T-helper 1 cell treated with Interleukin-12 subunit alpha and Interleukin-12 subunit beta and Interleukin-4 antibody, amounts not matched to agents 30 μg/mL and 1 μg/mL, for 36 hours (primary cell): ENCODE data around the gene APBB2.
A peak's percentile ranks its signal among the peaks of the same experiment; 100 is the strongest.

Source experiments
- H3K27ac Mint-ChIP-seq: one replicate; pipeline ENCODE4 v1.8.0; 2021; ENCODE audit warnings: mild to moderate bottlenecking, mixed read lengths
- H3K27me3 Mint-ChIP-seq: one replicate; pipeline ENCODE4 v1.8.0; 2021; ENCODE audit warnings: low read depth, mixed read lengths
- H3K36me3 Mint-ChIP-seq: one replicate; pipeline ENCODE4 v1.8.0; 2021; ENCODE audit warnings: low read depth, mixed read lengths
- H3K4me1 Mint-ChIP-seq: one replicate; pipeline ENCODE4 v1.8.0; 2021; ENCODE audit warnings: low read depth, mixed read lengths
- H3K4me3 Mint-ChIP-seq: one replicate; pipeline ENCODE4 v1.8.0; 2021; ENCODE audit warnings: mild to moderate bottlenecking, moderate library complexity, mixed read lengths
- H3K9me3 Mint-ChIP-seq: one replicate; pipeline ENCODE4 v1.8.0; 2021; ENCODE audit warnings: mixed read lengths

APBB2 gene

DNA sequence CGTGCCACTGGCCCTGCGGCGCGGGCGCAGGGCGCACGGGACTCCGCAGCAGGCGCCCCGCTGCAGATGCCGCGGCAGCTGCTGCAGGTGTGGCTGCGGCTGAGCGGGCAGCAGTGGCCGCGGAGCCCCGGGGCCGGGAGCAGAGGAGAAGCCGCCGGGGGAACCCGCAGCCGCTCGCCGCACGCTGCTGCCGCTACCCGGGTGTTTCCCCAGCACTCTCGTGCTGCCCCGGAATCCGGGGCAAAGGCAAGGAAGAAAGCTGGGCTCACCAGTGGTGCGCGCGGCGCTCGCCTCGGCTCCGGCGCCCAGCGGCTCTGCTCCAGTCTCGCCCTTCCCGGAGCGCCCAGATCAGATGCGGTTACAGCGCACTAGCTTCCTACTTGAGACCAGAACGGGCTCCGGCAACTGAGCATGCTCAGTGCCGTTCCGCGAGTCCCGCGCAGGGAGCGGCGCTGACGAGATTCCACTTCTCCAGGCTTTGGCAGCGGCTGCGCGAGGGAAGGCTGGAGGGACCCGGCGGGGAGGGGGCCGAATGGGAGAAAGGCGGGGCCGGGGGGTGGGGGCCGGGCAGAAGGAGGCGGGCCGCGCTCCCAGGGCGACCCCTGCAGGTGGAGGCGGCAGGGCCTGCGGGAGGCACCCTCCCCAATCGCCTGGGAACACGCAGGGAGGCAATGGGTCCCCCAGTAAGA is at the start of gene APBB2:
Gene APBB2 (minus strand): TSS at position 407 of the 689 bp plus-strand sequence. CDS start 181,288 bp downstream, outside the sequence.
- peaks cover 62% of the 10 kb centered on the region for H3K27me3 Mint-ChIP-seq
- H3K4me1 Mint-ChIP-seq = peaks cover 21% of the 10 kb centered on the region
- no peaks in the 10 kb centered on the region for H3K36me3 Mint-ChIP-seq
- no peaks in the 10 kb centered on the region for H3K9me3 Mint-ChIP-seq
- H3K27ac Mint-ChIP-seq = peak within 1 kb of the TSS; percentile 9
- H3K4me3 Mint-ChIP-seq = peak within 1 kb of the TSS; percentile 78

DNA sequence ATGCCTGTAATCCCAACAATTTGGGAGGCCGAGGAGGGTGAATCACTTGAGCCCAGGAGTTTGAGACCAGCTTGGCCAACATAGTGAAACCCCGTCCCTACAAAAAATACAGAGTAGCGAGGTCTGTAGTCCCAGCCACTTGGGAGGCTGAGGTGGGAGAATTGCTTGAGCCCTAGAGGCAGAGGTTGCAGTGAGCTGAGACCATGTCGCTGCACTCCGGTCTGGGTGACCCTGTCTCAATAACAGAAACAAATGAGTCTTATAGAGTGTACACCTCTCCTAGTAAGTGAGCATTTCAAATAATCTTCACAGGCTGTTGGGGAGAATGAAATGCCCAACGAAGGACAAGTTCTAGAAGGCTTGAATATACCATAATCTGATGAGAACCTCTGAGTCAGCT is 47.9 kb upstream of the APBB2 start:
- H3K36me3 Mint-ChIP-seq = no peaks in the 10 kb centered on the region
- peaks cover 31% of the 10 kb centered on the region for H3K27me3 Mint-ChIP-seq
- no peak overlapping the region for H3K4me3 Mint-ChIP-seq
- H3K4me1 Mint-ChIP-seq = peaks cover 5% of the 10 kb centered on the region
- H3K9me3 Mint-ChIP-seq = no peaks in the 10 kb centered on the region
- no peak overlapping the region for H3K27ac Mint-ChIP-seq

DNA sequence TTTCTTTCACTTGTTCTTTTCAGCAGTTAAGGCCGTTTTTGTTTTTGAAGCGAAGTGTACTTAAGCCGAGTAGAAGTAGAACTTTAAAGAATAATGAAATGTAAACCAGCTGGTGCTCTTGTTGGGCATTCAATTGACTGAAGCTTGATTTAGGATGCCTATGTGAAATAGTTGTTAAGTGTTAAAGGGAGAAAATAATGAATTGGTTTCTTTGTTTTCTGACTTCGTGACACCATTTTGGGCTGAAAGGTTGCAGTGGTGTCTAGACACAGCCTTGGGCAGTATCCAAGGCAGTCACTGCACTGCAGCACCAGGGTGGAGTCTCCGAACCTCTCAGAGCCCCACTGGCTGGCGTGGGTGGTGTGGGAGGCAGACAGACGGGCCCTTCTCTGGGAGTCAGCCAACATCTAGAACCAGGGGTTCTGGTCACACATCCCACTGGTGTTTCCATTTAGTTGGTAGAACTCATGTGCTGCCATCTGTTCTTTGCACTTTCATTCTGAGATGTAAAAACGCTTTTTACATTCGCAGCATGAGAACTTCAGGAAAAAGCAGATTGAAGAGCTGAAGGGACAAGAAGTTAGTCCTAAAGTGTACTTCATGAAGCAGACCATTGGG is 45.9 kb upstream of the APBB2 start:
- Mint-ChIP-seq H3K4me1 (peaks cover 5% of the 10 kb centered on the region), H3K4me3 (no peak overlapping the region), H3K36me3 (no peaks in the 10 kb centered on the region), H3K9me3 (no peaks in the 10 kb centered on the region), H3K27me3 (peaks cover 49% of the 10 kb centered on the region), H3K27ac (no peak overlapping the region)

DNA sequence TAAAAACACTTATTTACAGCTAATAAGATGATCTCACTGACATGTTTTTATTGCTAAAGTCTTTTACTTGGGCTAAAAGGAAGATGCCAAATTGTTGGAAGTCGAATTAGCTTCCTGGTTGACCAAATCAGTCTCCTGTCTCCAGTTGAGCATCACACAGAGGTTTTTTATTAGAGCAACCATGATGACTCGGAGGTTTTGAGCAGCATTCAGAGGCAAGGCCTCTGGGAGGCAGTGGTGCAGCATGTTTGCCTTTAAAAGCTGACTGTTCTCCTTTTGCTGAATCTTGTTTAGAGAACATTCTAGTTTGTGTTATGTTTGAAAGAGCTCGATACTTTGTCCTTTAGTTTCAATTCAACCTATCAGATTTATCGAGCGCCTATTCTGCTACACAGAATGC is 44.4 kb upstream of the APBB2 start:
- H3K27ac Mint-ChIP-seq = no peak overlapping the region
- peaks cover 58% of the 10 kb centered on the region for H3K27me3 Mint-ChIP-seq
- no peaks in the 10 kb centered on the region for H3K9me3 Mint-ChIP-seq
- H3K4me3 Mint-ChIP-seq = no peak overlapping the region
- H3K4me1 Mint-ChIP-seq = peaks cover 5% of the 10 kb centered on the region
- H3K36me3 Mint-ChIP-seq = no peaks in the 10 kb centered on the region

DNA sequence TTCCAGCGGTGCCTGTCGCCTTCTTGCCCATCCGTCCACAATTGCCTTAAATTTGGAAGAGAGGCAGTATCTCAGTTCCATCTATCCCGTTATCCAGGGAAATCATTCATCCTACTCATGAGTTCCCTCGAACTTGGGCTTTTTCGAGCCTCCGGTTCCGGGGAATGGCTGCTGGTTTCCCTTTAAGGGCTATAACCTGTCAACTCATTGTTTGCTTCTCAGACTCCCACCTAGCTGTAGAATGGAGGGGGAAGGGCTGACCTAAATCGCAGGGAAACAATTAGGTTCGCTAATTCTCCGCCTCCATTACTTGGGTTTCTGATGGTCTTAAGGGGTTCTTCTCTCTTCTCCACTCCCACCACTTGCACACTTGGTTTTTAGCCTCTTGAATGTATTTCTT is 43.6 kb upstream of the APBB2 start:
- Mint-ChIP-seq H3K4me1 (peaks cover 5% of the 10 kb centered on the region), H3K36me3 (no peaks in the 10 kb centered on the region), H3K27me3 (peaks cover 59% of the 10 kb centered on the region)

DNA sequence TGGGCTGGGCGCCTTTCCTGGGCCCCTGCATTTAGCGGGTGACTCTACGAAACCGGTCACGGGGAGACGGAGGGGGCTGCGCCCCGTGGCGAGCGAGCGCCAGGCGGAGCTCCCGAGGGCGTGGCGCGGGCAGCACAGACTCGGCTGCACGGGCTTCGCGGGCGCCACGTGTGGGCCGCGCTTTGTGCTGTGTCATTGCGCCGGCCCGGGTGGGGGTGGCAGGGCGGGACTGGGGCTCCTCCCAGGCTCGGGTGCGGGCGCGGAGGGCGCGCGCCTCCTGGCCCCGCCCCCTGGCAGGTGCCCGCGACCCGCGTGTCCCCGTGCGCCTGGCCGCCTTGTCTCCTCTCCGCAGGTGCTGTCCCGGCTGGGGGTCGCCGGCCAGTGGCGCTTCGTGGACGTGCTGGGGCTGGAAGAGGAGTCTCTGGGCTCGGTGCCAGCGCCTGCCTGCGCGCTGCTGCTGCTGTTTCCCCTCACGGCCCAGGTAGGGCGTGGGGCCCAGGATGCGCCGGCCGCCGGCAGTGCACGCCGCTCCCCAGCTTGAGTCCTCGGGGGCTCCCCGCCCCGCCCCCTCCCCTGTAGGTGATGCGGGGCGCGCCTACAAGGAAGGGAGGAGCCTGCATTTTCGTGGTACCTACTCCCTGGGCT is 43.0 kb upstream of the APBB2 start:
- H3K36me3 Mint-ChIP-seq = no peaks in the 10 kb centered on the region
- H3K4me3 Mint-ChIP-seq = peak overlapping the region; percentile 54
- no peaks in the 10 kb centered on the region for H3K9me3 Mint-ChIP-seq
- no peak overlapping the region for H3K27ac Mint-ChIP-seq
- H3K4me1 Mint-ChIP-seq = peaks cover 5% of the 10 kb centered on the region
- H3K27me3 Mint-ChIP-seq = peaks cover 61% of the 10 kb centered on the region

More for the DNA sequence above, 43.6 kb upstream of the APBB2 start:
- no peak overlapping the region for H3K27ac Mint-ChIP-seq
- H3K4me3 Mint-ChIP-seq = peak overlapping the region; percentile 54
- H3K9me3 Mint-ChIP-seq = no peaks in the 10 kb centered on the region

DNA sequence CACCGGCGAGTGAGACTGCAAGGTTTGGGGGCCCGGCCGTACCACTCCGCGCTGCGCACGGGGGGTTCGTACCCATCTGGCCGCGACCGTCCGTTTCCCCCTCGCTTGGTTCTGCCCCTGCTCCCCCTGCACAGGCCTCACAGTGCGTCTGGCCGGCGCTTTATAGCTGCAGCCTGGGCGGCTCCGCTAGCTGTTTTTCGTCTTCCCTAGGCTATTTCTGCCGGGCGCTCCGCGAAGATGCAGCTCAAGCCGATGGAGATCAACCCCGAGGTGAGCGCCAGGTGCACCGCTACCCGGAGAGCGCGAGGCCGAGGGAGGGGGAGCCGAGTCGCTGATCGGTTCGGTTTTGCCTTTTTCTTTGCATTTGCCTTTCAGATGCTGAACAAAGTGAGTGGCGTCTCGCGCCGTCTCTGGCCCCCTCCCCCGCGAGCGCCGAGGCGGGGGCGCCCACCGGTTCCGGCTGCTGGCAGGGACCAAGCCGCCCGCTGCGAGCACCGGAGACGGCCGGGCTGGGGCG is 42.5 kb upstream of the APBB2 start, which contains the start of gene UCHL1:
Gene UCHL1 (plus strand): TSS at position 189 of the 517 bp plus-strand sequence. CDS start 49 bp downstream, at position 238.
- Mint-ChIP-seq H3K4me3 (peak within 1 kb of the TSS; percentile 54), H3K9me3 (no peaks in the 10 kb centered on the region), H3K36me3 (no peaks in the 10 kb centered on the region), H3K27ac (no peak within 1 kb of the TSS), H3K27me3 (peaks cover 61% of the 10 kb centered on the region), H3K4me1 (peaks cover 5% of the 10 kb centered on the region)

DNA sequence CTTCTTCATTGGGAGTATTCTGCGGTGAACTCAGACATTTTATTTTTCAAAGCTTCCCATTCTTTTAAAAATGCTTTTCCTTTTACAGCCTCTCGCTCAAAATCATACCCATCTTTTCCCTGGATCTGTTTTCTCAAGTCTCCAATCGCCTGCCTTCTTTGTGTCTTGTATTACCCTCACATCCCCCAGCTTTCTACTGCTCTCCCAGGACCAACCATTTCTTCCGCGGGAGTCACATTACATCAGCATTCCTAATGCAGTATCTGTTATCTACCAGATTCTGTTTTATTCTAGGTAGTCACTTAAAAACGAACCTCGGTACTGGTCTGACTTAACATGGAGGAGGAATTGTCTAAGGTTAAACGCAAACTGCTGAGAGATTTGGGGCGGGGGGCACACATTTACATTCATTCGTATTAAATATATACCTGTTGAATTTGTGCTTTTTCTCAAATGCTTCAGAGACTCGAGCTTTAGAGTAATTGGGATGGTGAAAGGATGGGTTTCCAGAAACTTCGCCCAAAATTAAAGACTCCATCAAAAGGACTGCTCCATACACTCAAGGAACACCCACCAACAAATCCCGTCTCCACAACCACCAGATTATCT is 41.9 kb upstream of the APBB2 start:
- Mint-ChIP-seq H3K27ac (no peak overlapping the region), H3K4me3 (no peak overlapping the region), H3K4me1 (peaks cover 5% of the 10 kb centered on the region), H3K36me3 (no peaks in the 10 kb centered on the region), H3K27me3 (peaks cover 60% of the 10 kb centered on the region), H3K9me3 (no peaks in the 10 kb centered on the region)

DNA sequence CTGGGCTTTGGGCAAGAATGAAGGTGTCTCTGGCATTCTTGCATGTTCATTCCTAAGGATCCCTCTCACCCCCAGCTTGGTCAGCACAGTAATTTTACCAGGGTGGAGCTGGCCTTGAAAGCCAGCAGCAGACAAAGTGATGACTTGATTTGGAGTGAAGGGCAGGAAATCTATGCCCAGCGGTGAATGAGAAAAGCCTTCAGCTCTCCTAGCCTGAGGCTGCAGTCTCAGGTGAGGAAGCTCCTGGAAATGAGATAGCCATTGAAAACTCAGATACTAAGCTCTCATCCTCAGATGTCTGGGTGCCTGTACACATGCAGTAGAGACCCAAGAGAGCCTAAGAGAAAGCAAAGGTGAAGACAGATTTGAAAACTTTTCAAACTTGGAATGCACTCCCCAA is 31.6 kb upstream of the APBB2 start:
- Mint-ChIP-seq H3K4me1 (no peaks in the 10 kb centered on the region), H3K36me3 (no peaks in the 10 kb centered on the region), H3K27ac (no peak overlapping the region), H3K9me3 (no peaks in the 10 kb centered on the region), H3K27me3 (peaks cover 5% of the 10 kb centered on the region), H3K4me3 (no peak overlapping the region)

DNA sequence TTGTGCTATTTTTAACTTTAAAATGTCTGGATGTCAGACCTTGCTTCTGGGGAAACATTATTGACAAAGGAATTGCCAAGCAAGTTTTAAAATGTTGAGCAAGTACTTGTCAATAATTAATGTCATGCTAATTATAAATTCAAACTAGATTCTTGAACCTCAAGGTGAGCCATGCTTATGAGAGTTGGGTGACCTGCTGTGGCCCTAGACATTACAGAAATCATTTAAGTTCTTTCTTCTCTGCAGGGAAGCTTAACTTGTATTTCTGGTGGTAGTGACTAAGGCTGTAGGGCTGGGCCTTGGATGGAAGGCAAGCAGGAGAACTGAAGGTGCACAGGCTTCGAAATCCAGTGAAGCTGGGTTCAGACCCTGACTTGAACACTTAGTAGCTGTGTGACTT is 27.6 kb upstream of the APBB2 start:
- Mint-ChIP-seq H3K9me3 (no peaks in the 10 kb centered on the region), H3K4me1 (no peaks in the 10 kb centered on the region), H3K36me3 (no peaks in the 10 kb centered on the region), H3K27ac (no peak overlapping the region), H3K4me3 (no peak overlapping the region), H3K27me3 (no peaks in the 10 kb centered on the region)

DNA sequence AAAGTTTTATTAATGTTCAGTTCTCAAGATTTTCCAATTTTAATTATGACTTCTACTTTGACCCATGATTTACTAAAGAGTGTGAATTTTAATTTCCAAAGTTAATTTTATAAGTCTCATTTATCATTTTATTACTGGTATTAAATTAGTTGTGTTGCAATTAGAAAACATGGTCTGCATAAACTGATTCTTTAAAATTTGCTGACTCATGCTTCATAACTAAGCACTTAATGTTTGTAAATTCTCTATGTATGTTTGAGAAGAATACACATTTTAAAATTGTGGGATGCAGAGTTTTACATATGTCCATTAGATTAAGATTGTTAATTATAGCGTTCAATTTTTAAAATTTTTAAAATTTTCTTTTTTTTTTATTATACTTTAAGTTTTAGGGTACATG is 22.2 kb upstream of the APBB2 start:
- Mint-ChIP-seq H3K4me3 (no peak overlapping the region), H3K36me3 (no peaks in the 10 kb centered on the region), H3K4me1 (no peaks in the 10 kb centered on the region), H3K27ac (no peak overlapping the region), H3K27me3 (peaks cover 5% of the 10 kb centered on the region), H3K9me3 (no peaks in the 10 kb centered on the region)

DNA sequence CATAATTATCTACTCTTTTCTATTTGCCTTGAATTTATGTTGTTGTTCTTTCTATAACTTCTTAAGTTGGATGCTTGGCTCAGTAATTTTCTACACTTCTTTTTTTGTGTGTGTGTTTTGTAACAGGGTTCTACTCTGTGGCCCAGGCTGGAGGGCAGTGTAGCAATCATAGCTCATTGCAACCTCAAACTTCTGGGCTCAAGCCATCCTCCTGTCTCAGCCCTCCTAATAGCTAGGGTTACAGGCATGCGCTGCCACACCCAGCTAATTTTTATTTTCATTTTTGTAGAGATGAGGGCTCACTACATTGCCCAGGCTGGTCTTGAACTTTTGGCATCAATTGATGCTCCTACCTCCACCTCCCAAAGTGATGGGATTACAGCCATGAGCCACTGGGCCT is 21.7 kb upstream of the APBB2 start:
- Mint-ChIP-seq H3K4me3 (no peak overlapping the region), H3K27ac (no peak overlapping the region), H3K9me3 (no peaks in the 10 kb centered on the region), H3K4me1 (no peaks in the 10 kb centered on the region), H3K36me3 (no peaks in the 10 kb centered on the region), H3K27me3 (peaks cover 5% of the 10 kb centered on the region)

DNA sequence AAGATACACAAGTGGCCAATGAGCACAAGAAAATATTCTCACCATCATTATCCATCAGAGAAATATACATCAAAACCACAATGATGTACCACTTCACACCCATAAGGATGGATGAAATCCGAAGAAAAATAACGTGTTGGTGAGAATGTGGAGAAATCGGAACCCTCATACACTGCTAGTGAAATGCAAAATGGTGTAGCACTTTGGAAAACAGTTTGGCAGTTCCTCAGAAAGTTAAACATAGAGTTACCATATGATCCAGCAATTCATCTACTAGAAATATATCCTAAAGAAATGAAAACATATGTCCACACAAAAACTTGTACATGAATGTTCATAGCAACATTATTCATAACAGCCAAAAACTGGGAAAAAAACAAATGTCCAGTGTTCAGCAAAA is 18.5 kb upstream of the APBB2 start:
- H3K4me1 Mint-ChIP-seq = no peaks in the 10 kb centered on the region

DNA sequence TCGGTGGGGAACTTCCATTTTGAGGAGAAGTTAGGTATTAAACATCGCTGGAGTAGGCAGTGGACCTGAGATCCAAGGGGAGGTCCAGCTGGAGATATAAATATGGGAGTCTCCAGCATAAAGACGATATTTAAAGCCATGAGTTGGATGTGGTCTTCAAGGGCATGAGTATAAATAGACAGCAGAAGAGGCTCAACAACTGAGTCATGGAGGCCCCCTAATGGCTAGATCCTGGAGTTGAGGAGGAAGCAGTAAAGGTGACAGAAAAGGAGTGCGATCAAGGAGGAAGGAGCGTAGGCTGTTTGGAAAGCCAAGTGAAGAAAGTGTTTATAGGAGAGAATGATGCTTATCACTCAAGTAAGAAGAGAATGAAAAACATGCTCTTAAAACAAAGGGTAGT is 18.1 kb upstream of the APBB2 start:
- Mint-ChIP-seq H3K4me1 (no peaks in the 10 kb centered on the region), H3K27ac (no peak overlapping the region), H3K36me3 (no peaks in the 10 kb centered on the region), H3K9me3 (no peaks in the 10 kb centered on the region), H3K27me3 (peaks cover 18% of the 10 kb centered on the region), H3K4me3 (no peak overlapping the region)

More for the DNA sequence above, 18.5 kb upstream of the APBB2 start:
- H3K9me3 Mint-ChIP-seq = no peaks in the 10 kb centered on the region
- peaks cover 14% of the 10 kb centered on the region for H3K27me3 Mint-ChIP-seq
- H3K4me3 Mint-ChIP-seq = no peak overlapping the region
- no peak overlapping the region for H3K27ac Mint-ChIP-seq
- H3K36me3 Mint-ChIP-seq = no peaks in the 10 kb centered on the region
